HK-2 (cell line): Measurements from ENCODE around the gene LDHAL6B.

Experiments used
- DNase-seq: peaks from one replicate; pipeline ENCODE4 v3.0.0-alpha.2; 2018; ENCODE audit not compliant: unreplicated experiment

Gene LDHAL6B

DNA sequence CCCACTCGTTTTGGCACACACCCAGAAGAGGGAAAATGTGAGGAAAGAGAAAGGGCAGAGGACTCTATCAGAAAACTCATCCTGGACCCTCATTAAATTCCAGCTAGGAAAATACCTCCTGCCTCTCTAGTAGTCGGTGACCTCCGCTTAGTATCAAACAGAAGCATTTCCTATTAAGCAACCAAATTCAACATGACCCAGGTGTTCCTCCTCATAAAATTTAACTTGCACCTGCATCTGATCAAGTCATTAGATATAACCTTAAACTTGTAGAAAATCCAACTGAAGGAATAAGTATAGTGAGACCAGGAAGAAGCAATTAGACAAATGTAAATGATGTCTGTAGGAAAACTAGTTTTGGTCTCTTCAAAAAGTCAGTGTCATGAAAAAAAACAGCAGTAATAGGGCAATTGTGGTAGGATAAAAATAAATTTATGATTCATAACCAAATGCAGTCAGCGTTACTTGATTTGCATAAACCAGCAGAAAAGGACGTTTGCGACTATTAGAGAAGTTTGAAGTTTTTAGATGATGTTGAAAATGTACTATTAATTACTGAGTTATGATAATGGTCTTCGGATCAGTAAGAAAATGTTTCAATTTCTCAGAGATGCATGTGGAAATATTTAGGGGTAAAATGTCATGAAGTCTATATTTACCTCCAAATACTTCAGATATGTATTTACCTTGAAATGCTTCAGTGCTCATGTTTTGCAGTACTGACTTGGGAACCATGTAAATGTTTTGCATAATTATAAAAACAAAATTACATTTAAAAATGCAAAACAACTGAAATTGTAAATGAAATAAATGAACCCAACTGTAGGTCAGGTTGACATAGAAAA lies 44.6 kb downstream of the LDHAL6B start:
- no peak for DNase-seq

DNA sequence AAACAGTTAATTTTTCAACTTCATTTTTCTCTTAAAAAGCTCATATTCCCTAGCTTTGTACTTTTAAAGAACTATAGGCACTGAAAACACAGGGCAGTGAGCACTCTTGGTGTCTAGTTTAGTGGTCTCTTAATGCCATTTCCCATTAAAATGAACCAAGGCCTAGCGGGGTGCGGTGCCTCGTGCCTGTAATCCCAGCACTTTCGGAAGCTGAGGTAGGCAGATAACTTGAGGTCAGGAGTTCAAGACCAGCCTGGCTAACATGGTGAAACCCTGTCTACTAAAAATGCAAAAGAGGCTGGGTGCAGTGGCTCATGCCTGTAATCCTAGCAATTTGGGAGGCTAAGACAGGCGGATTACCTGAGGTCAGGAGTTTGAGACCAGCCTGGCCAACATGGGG lies 45.5 kb downstream of the LDHAL6B start:
- DNase-seq = no peak

DNA sequence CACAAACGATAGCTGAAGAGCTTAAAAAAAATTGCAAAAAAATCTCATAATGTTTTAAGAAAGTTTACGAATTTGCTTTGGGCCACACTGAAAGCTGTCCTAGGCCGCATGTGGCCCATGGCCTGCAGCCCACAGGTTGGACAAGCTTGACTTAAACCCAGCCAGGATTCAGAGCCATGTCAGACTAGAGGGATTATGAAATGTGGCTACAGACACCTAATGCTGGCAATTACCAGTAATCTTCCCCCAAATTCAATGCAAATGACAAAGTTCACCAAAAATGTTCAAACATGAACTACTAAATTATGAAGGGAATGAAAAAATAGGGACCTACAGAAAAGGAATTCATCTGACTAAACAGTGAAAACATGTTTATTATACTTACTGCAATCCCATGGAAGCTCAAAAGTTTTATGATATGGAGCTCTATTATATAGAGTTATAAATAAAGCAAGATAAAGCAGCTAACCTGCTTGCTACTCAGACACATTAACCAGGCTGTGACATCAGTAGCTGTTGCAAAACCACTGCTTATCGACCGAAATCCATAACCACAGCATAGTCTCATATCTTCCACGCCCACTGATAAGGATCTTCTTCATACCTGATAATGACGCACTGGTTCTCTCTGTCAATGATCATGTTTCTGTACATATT lies 49.2 kb downstream of the LDHAL6B start:
- no peak for DNase-seq

DNA sequence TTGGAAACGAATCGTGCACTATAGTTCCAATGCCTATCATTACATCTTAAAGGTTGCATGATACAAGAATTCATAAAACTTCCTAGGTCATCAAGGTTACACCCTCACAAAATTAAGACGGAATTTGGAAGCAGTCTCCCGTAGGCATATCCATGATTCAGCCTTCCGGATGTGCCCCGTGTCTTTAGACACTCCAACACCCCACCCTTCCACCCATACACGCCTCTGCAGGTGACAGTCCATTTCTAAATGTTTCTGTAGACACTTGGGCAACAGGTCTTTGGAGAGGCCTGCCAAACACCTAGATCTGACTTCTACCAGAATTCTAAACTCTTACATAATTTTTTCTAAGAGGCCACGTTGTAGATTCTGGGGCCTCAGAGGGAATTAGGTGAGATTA lies 49.8 kb downstream of the LDHAL6B start:
- no peak for DNase-seq

- no peak for DNase-seq
Measured at GRCh38 chr15:59257140-59257539, 50.5 kb downstream of the LDHAL6B start.
